ENCODE measurements around the gene ABHD6. TPM values are rescaled to one million over a fixed set of nuclear protein-coding genes. Genes with fewer than 3 reads are reported as not detected.

Gene ABHD6
- polyA plus RNA-seq, 1 donor from 2014 or later = 38.9 TPM

DNA sequence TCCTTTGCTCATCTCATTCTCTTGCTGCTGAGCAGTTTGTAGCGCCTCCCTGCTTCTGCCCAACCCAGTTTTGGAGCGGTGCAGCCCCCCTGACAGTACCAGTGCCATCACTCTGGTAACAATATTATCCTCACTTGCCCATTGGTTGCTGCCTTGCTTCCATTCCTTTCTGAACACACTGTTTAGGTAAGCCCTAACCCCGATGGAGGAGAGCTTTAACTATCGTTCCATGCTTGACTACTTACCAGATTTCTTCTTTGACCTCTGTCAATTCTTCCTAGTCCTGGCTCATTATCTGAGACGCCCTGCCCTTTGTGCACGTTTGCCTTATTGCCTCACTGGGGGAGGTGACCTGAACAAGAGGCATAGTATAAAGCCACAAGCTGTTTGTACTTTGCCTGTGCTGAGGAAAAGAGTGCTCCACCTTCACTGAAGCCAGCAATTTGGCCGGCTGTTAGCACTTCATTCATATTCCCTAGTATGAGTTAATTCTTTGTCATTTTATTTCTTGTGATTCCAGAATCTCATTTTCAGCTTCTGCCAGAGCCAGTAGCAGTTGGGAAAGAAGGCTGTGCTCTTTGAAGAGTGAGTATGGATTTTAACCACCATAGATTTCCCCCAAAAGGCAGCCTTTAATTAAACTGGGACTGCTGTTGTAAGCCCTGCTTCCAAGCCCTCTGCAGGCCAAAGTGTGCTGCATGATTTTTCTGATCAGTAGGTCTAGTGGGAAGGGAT, 11.9 kb downstream of the ABHD6 start:
- H3F3A ChIP-seq (ENCODE audit: insufficient read depth, low read length, poor library complexity, severe bottlenecking) = no peaks in the 10 kb centered on the region
- H3K9me3 ChIP-seq (ENCODE audit: low read length) = no peaks in the 10 kb centered on the region
- no peaks in the 10 kb centered on the region for H3K79me2 ChIP-seq (replicated peaks; ENCODE audit: insufficient read depth, low read length)
- no peak overlapping the region for H3K9ac ChIP-seq (ENCODE audit: low read length)
- H3K36me3 ChIP-seq (ENCODE audit: insufficient read depth, low read length) = no peaks in the 10 kb centered on the region
- H3K27ac ChIP-seq (ENCODE audit: low read length) = no peak overlapping the region
- no peak overlapping the region for H2AFZ ChIP-seq (ENCODE audit: low read depth, low read length)
- H3K4me2 ChIP-seq (ENCODE audit: low read length) = peak overlapping the region; percentile 9
- H4K20me1 ChIP-seq (ENCODE audit: insufficient read depth) = no peaks in the 10 kb centered on the region
- no peaks in the 10 kb centered on the region for H3K9me2 ChIP-seq (ENCODE audit: insufficient read depth, low read length)
- H3K4me3 ChIP-seq (ENCODE audit: low read length) = peak overlapping the region; percentile 25
- H3K27me3 ChIP-seq (ENCODE audit: insufficient read depth, low read depth, low read length) = no peaks in the 10 kb centered on the region
- TF ChIP-seq MXI1 (conservative IDR thresholded peaks at IDR 0.05; ENCODE audit: poor library complexity, severe bottlenecking) (no peak), CTCF (IDR thresholded peaks at IDR 0.05; ENCODE audit: poor library complexity, severe bottlenecking) (peak; percentile 51), EP300 (conservative IDR thresholded peaks at IDR 0.05; ENCODE audit: poor library complexity, severe bottlenecking) (no peak), EZH2 (IDR thresholded peaks at IDR 0.05; ENCODE audit: borderline replicate concordance, insufficient read depth, low read length, poor library complexity, severe bottlenecking) (no peak), SMC3 (conservative IDR thresholded peaks at IDR 0.05; ENCODE audit: poor library complexity) (peak; percentile 48)

- no peak overlapping the region for H3K9ac ChIP-seq (ENCODE audit: low read length)
- no peaks in the 10 kb centered on the region for H4K20me1 ChIP-seq (ENCODE audit: insufficient read depth)
- no peaks in the 10 kb centered on the region for H3K9me3 ChIP-seq (ENCODE audit: low read length)
- no peaks in the 10 kb centered on the region for H3K36me3 ChIP-seq (ENCODE audit: insufficient read depth, low read length)
- no peak overlapping the region for H2AFZ ChIP-seq (ENCODE audit: low read depth, low read length)
- TF ChIP-seq CTCF (IDR thresholded peaks at IDR 0.05; ENCODE audit: poor library complexity, severe bottlenecking) = no peak
- no peak for TF ChIP-seq TAF1 (IDR thresholded peaks at IDR 0.05; ENCODE audit: low read depth)
- no peak for TF ChIP-seq RAD21 (conservative IDR thresholded peaks at IDR 0.05)
- no peak for TF ChIP-seq POLR2AphosphoS5 (IDR thresholded peaks at IDR 0.05)
- TF ChIP-seq SMC3 (conservative IDR thresholded peaks at IDR 0.05; ENCODE audit: poor library complexity) = no peak
- TF ChIP-seq REST (IDR thresholded peaks at IDR 0.05; ENCODE audit: borderline replicate concordance) = no peak
- TF ChIP-seq MXI1 (conservative IDR thresholded peaks at IDR 0.05; ENCODE audit: poor library complexity, severe bottlenecking) = no peak
- TF ChIP-seq EZH2 (IDR thresholded peaks at IDR 0.05; ENCODE audit: borderline replicate concordance, insufficient read depth, low read length, poor library complexity, severe bottlenecking) = no peak
- TF ChIP-seq EP300 (conservative IDR thresholded peaks at IDR 0.05; ENCODE audit: poor library complexity, severe bottlenecking) = no peak
- no peaks in the 10 kb centered on the region for H3K27me3 ChIP-seq (ENCODE audit: insufficient read depth, low read depth, low read length)
- H3F3A ChIP-seq (ENCODE audit: insufficient read depth, low read length, poor library complexity, severe bottlenecking) = no peaks in the 10 kb centered on the region
- H3K79me2 ChIP-seq (replicated peaks; ENCODE audit: insufficient read depth, low read length) = no peaks in the 10 kb centered on the region
- no peak overlapping the region for H3K27ac ChIP-seq (ENCODE audit: low read length)
- H3K4me2 ChIP-seq (ENCODE audit: low read length) = no peak overlapping the region
- no peak overlapping the region for H3K4me3 ChIP-seq (ENCODE audit: low read length)
- no peaks in the 10 kb centered on the region for H3K9me2 ChIP-seq (ENCODE audit: insufficient read depth, low read length)
These were observed 12.6 kb downstream of the ABHD6 start for GRCh38 chr3:58250093-58250707.

Measured in neural cell (in vitro differentiated cells).